ENCODE data around the gene KIF18A.

Gene KIF18A

GRCh38 chr11:28043930-28044709 is 63.8 kb downstream of the KIF18A start:
- DNase-seq (ENCODE audit: low read depth), result no peak

- no peak for DNase-seq (ENCODE audit: low read depth)
Measured at GRCh38 chr11:28040384-28040783, 67.6 kb downstream of the KIF18A start.

- no peak for DNase-seq (ENCODE audit: low read depth)
Measured at GRCh38 chr11:28038775-28039174, 69.2 kb downstream of the KIF18A start.

GRCh38 chr11:28026634-28027290 is 81.2 kb downstream of the KIF18A start:
- no peak for DNase-seq (ENCODE audit: low read depth)

GRCh38 chr11:28017816-28018215 is 90.1 kb downstream of the KIF18A start:
- DNase-seq (ENCODE audit: low read depth), result peak; percentile 56

GRCh38 chr11:28011813-28012212 is 96.1 kb downstream of the KIF18A start:
- no peak for DNase-seq (ENCODE audit: low read depth)

GRCh38 chr11:28009996-28010395 is 98.0 kb downstream of the KIF18A start:
- no peak for DNase-seq (ENCODE audit: low read depth)

- peak; percentile 26 for DNase-seq (ENCODE audit: low read depth)
Measured at GRCh38 chr11:28009388-28009787, 98.6 kb downstream of the KIF18A start.

- no peak for DNase-seq (ENCODE audit: low read depth)
Measured at GRCh38 chr11:28003615-28004014, 104.3 kb downstream of the KIF18A start.

GRCh38 chr11:27998552-27998951 is 109.4 kb downstream of the KIF18A start:
- DNase-seq (ENCODE audit: low read depth), result no peak

- DNase-seq (ENCODE audit: low read depth), result no peak
Measured at GRCh38 chr11:27997344-27997743, 110.6 kb downstream of the KIF18A start.

GRCh38 chr11:27996066-27996465 is 111.9 kb downstream of the KIF18A start:
- DNase-seq (ENCODE audit: low read depth), result no peak

- no peak for DNase-seq (ENCODE audit: low read depth)
Measured at GRCh38 chr11:27995083-27995482, 112.9 kb downstream of the KIF18A start.

- DNase-seq (ENCODE audit: low read depth), result no peak
Measured at GRCh38 chr11:27991736-27992135, 116.2 kb downstream of the KIF18A start.

- no peak for DNase-seq (ENCODE audit: low read depth)
Measured at GRCh38 chr11:27977527-27977926, 130.4 kb downstream of the KIF18A start.

- no peak for DNase-seq (ENCODE audit: low read depth)
Measured at GRCh38 chr11:27977031-27977430, 130.9 kb downstream of the KIF18A start.

- no peak for DNase-seq (ENCODE audit: low read depth)
Measured at GRCh38 chr11:27976262-27976661, 131.7 kb downstream of the KIF18A start.

- DNase-seq (ENCODE audit: low read depth), result no peak
Measured at GRCh38 chr11:27973851-27974536, 134.0 kb downstream of the KIF18A start.

GRCh38 chr11:27972522-27973170 is 135.3 kb downstream of the KIF18A start:
- DNase-seq (ENCODE audit: low read depth), result no peak

- no peak for DNase-seq (ENCODE audit: low read depth)
Measured at GRCh38 chr11:27971171-27971570, 136.8 kb downstream of the KIF18A start.

Measured in GM04503 (cell line).